Tibial nerve (tissue), 4 donors: ENCODE data around the gene LIG3. TPM values are rescaled to one million over a fixed set of nuclear protein-coding genes. Genes with fewer than 3 reads are reported as not detected.
A peak's percentile ranks its signal among the peaks of the same experiment; 100 is the strongest.

Experiments used
- DNase-seq, 2 donors: peaks; one replicate each; pipeline ENCODE4 v3.0.0-alpha.2; 2019; ENCODE audit warnings: low spot score in 2 of 2
- H3K27ac ChIP-seq, 4 donors: fragments of 200-600 bp; sonication (generic) in 3 of 4; one replicate each; pipeline ENCODE4 v1.5.1; 2017 to 2019; ENCODE audit warnings: mild to moderate bottlenecking in 1 of 4
- H3K27me3 ChIP-seq, 2 donors: fragments of 200-600 bp; sonication (generic) in 1 of 2; one replicate each; pipeline versions ENCODE4 v1.5.1 to v1.6.0; 2017 to 2019
- H3K36me3 ChIP-seq, 3 donors: fragments of 200-600 bp; sonication (generic); one replicate each; pipeline ENCODE4 v1.5.1; 2018 to 2019
- H3K4me1 ChIP-seq, 4 donors: fragments of 200-600 bp; sonication (generic) in 3 of 4; one replicate each; pipeline ENCODE4 v1.5.1; 2017 to 2019
- H3K4me3 ChIP-seq, 4 donors: fragments of 200-600 bp; sonication (generic) in 3 of 4; one replicate each; pipeline ENCODE4 v1.5.1; 2017 to 2019; ENCODE audit warnings: mild to moderate bottlenecking in 1 of 4, moderate library complexity in 1 of 4
- H3K9me3 ChIP-seq, 4 donors: fragments of 200-600 bp; sonication (generic) in 3 of 4; one replicate each; pipeline ENCODE4 v1.5.1; 2017 to 2019
- CTCF ChIP-seq, 5 experiments: fragments of 200-600 bp in 3 of 5; fragments of 450-650 bp in 2 of 5; sonication (generic) in 3 of 5; IDR thresholded peaks; one replicate each; pipeline ENCODE4 v1.5.1; 2016 to 2019; ENCODE audit warnings: antibody characterized with exemption in 5 of 5, mild to moderate bottlenecking in 3 of 5, moderate library complexity in 2 of 5
- EP300 ChIP-seq, 2 donors: sonication (generic); formaldehyde crosslinking; IDR thresholded peaks; one replicate each; pipeline ENCODE4 v1.6.1; 2017; ENCODE audit warnings: antibody characterized with exemption in 2 of 2, mild to moderate bottlenecking in 1 of 2
- POLR2A ChIP-seq, 2 donors: fragments of 450-650 bp; IDR thresholded peaks; one replicate each; pipeline ENCODE4 v1.6.1; 2017; ENCODE audit warnings: antibody characterized with exemption in 2 of 2, mild to moderate bottlenecking in 2 of 2, moderate library complexity in 2 of 2
- whole genome bisulfite sequencing, 2 donors: methylation state at CpG; one replicate each; pipeline ENCODE4 v1.1.5; 2018; 5-methylcytosine and 5-hydroxymethylcytosine counted together
- total RNA-seq, 4 donors: library from RNA; depleted of rRNA; stranded (reverse); fragments of >200 nt; gene quantifications; one replicate each; pipeline ENCODE4 v1.1.0, GENCODE V29; 2016

Gene LIG3
- total RNA-seq, 4 donors from 2014 or later, result 15.3 to 42.6 (median 37.0) TPM

- TF ChIP-seq EP300 (IDR thresholded peaks at IDR 0.05) (no peak), POLR2A (IDR thresholded peaks at IDR 0.05) (no peak), CTCF (IDR thresholded peaks at IDR 0.05) (no peak)
- Histone ChIP-seq H3K27me3 (no peaks in the 10 kb centered on the region), H3K4me3 (no peak overlapping the region), H3K4me1 (peaks cover 0 to 21% (median 3%) of the 10 kb centered on the region in 4 donors), H3K36me3 (peaks cover 0 to 55% (median 0%) of the 10 kb centered on the region in 3 donors), H3K9me3 (no peaks in the 10 kb centered on the region), H3K27ac (no peak overlapping the region)
- 90 to 91% methylated on average over 2 of the region's 2 CpGs for WGBS, 2 donors
- no peak for DNase-seq
These were observed 38.5 kb downstream of the LIG3 start for GRCh38 chr17:35018814-35019213.

DNA sequence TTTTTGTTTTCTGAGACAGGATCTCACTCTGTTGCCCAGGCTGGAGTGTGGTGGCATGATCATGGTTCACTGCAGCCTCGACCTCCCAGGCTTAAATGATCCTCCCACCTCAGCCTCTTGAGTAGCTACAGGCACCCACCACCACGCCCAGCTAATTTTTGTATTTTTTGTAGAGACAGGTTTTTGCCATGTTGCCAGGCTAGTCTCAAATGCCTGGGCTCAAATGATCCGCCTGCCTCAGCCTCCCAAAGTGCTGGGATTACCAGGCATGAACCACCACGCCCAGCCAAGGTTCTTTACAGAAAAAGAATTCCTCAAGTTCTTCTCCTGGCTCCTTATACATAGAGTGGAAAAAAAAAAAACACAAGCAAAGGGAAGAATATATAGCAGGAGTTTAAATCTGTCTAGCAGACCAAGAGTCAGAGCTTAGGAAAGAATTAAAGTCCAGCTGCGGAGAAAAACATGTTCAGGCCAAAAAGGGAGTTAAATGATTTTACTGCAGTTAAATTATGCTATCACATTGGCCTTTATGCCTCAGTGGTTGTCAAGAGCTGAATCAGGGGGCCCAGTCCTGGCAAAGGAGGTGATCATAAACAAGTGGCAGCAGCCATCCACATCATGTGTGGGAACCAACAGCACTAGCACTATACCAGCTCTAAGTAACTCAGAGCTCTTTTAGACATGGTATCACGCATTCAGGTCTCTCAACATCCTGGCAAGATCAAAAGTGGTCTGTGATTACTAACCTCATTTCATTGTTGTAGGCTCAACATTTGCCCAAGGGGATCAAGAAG lies 39.3 kb downstream of the LIG3 start:
- no peak overlapping the region for H3K27ac ChIP-seq
- no peaks in the 10 kb centered on the region for H3K9me3 ChIP-seq
- TF ChIP-seq EP300 (IDR thresholded peaks at IDR 0.05) (no peak), CTCF (IDR thresholded peaks at IDR 0.05) (no peak), POLR2A (IDR thresholded peaks at IDR 0.05) (no peak)
- no peaks in the 10 kb centered on the region for H3K27me3 ChIP-seq
- H3K4me1 ChIP-seq, result peaks cover 0 to 21% (median 3%) of the 10 kb centered on the region in 4 donors
- H3K4me3 ChIP-seq, result no peak overlapping the region
- no peak for DNase-seq
- H3K36me3 ChIP-seq, result peaks cover 0 to 54% (median 0%) of the 10 kb centered on the region in 3 donors
- 95 to 96% methylated on average over 6 of the region's 6 CpGs for WGBS, 2 donors

- TF ChIP-seq EP300 (IDR thresholded peaks at IDR 0.05) (no peak), POLR2A (IDR thresholded peaks at IDR 0.05) (no peak), CTCF (IDR thresholded peaks at IDR 0.05) (no peak)
- H3K27me3 ChIP-seq, result no peaks in the 10 kb centered on the region
- no peak overlapping the region for H3K4me3 ChIP-seq
- peaks cover 0 to 49% (median 3%) of the 10 kb centered on the region in 3 donors for H3K36me3 ChIP-seq
- 86 to 93% methylated on average over 11 of the region's 11 CpGs for WGBS, 2 donors
- H3K27ac ChIP-seq, result peak overlapping the region; percentile 28 to 85 (median 58)
- no peaks in the 10 kb centered on the region for H3K9me3 ChIP-seq
- H3K4me1 ChIP-seq, result peaks cover 0 to 21% (median 3%) of the 10 kb centered on the region in 4 donors
- no peak for DNase-seq
These were observed 41.4 kb downstream of the LIG3 start for GRCh38 chr17:35021520-35022380.

- peak in 1 of 2 donors; percentile 38 for DNase-seq
- peaks cover 0 to 21% (median 3%) of the 10 kb centered on the region in 4 donors for H3K4me1 ChIP-seq
- 26 to 29% methylated on average over 6 to 8 of the region's 8 CpGs for WGBS, 2 donors
- peaks cover 0 to 41% (median 3%) of the 10 kb centered on the region in 3 donors for H3K36me3 ChIP-seq
- H3K27ac ChIP-seq, result peak overlapping the region; percentile 28 to 85 (median 58)
- H3K27me3 ChIP-seq, result no peaks in the 10 kb centered on the region
- TF ChIP-seq EP300 (IDR thresholded peaks at IDR 0.05), result peak in 1 of 2 donors; percentile 76
- no peak for TF ChIP-seq CTCF (IDR thresholded peaks at IDR 0.05)
- H3K4me3 ChIP-seq, result no peak overlapping the region
- H3K9me3 ChIP-seq, result no peaks in the 10 kb centered on the region
These were observed 42.3 kb downstream of the LIG3 start for GRCh38 chr17:35022536-35023063.
